DND-41 (cell line): ENCODE results near the gene RBM5.

ENCODE experiments used
- EZH2 ChIP-seq: IDR thresholded peaks from 3 replicates; pipeline ENCODE4 v1.6.1; 2012; ENCODE audit warnings: borderline replicate concordance, low read depth, mild to moderate bottlenecking, moderate library complexity, low read length, inconsistent platforms; ENCODE audit not compliant: severe bottlenecking
- TF ChIP-seq, protein P1 (sequence below): IDR thresholded peaks from 2 replicates; pipeline ENCODE4 v1.5.1; 2012; ENCODE audit warnings: borderline replicate concordance, low read length, moderate library complexity, mild to moderate bottlenecking; ENCODE audit not compliant: poor library complexity, severe bottlenecking; ENCODE audit errors: extremely low read depth

DNA sequence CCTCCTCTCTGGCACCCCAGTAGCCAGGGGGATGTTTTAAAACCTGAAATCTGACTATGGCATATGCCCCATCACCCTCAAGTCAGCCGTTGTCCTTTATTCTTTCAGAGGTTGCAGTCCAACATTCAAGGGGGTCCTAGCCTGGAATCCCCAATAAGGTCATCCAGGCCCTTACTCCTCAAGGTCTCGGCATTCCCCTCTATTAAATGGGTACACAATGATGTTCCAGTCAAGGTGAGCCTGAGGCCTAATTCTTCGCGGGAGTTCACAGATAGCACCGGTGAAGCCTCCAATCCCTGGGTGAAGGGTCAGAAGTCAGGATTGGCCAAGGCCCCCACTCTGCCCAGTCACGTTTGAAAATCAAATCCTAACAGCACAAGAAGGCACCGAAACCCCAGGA is 58.3 kb downstream of the RBM5 start:
- TF ChIP-seq, protein P1, sequence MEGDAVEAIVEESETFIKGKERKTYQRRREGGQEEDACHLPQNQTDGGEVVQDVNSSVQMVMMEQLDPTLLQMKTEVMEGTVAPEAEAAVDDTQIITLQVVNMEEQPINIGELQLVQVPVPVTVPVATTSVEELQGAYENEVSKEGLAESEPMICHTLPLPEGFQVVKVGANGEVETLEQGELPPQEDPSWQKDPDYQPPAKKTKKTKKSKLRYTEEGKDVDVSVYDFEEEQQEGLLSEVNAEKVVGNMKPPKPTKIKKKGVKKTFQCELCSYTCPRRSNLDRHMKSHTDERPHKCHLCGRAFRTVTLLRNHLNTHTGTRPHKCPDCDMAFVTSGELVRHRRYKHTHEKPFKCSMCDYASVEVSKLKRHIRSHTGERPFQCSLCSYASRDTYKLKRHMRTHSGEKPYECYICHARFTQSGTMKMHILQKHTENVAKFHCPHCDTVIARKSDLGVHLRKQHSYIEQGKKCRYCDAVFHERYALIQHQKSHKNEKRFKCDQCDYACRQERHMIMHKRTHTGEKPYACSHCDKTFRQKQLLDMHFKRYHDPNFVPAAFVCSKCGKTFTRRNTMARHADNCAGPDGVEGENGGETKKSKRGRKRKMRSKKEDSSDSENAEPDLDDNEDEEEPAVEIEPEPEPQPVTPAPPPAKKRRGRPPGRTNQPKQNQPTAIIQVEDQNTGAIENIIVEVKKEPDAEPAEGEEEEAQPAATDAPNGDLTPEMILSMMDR = no peak
- TF ChIP-seq EZH2 = no peak
